CD14-positive monocyte (primary cell): Measurements from ENCODE around the gene RCBTB1. TPM values are rescaled to one million over a fixed set of nuclear protein-coding genes. Genes with fewer than 3 reads are reported as not detected.

ENCODE experiments used
- DNase-seq, 3 donors: peaks; one replicate each; pipeline ENCODE4 v3.0.0-alpha.2; 2011 to 2022
- H2AFZ ChIP-seq: 2 replicates; pipeline ENCODE4 v1.6.0; 2012; ENCODE audit warnings: mild to moderate bottlenecking, low read depth, low read length, inconsistent platforms; ENCODE audit not compliant: insufficient read depth, poor library complexity, severe bottlenecking
- H3K27ac ChIP-seq, 2 donors: 1 replicate in 1 of 2; 2 replicates in 1 of 2; pipeline ENCODE4 v1.5.1; 2012 to 2013; ENCODE audit warnings: low read length in 2 of 2, control low read depth in 1 of 2, inconsistent platforms in 1 of 2, low read depth in 1 of 2, mild to moderate bottlenecking in 1 of 2
- H3K27me3 ChIP-seq, 2 donors: one replicate each; pipeline versions ENCODE4 v1.6.0 to v1.6.1; 2011 to 2013; ENCODE audit warnings: low read length in 2 of 2; ENCODE audit not compliant: control insufficient read depth in 2 of 2, insufficient read depth in 2 of 2
- H3K36me3 ChIP-seq, 2 donors: replicated peaks in 1 of 2; 1 replicate in 1 of 2; 2 replicates in 1 of 2; pipeline versions ENCODE4 v1.5.1 to v1.6.1; 2012 to 2013; ENCODE audit warnings: low read length in 2 of 2, control low read depth in 1 of 2, inconsistent platforms in 1 of 2, mild to moderate bottlenecking in 1 of 2; ENCODE audit not compliant: insufficient read depth in 2 of 2, control insufficient read depth in 1 of 2
- H3K4me1 ChIP-seq, 2 donors: 1 replicate in 1 of 2; 2 replicates in 1 of 2; pipeline versions ENCODE4 v1.5.1 to v1.6.1; 2012 to 2013; ENCODE audit warnings: low read length in 2 of 2, control low read depth in 1 of 2, inconsistent platforms in 1 of 2, mild to moderate bottlenecking in 1 of 2, moderate library complexity in 1 of 2; ENCODE audit not compliant: insufficient read depth in 2 of 2, control insufficient read depth in 1 of 2
- H3K4me2 ChIP-seq: replicated peaks from 2 replicates; pipeline ENCODE3; 2012; ENCODE audit warnings: low read length, moderate library complexity, mild to moderate bottlenecking; ENCODE audit not compliant: poor library complexity, severe bottlenecking; ENCODE audit errors: extremely low read depth
- H3K4me3 ChIP-seq, 3 experiments: fragments of 200-600 bp in 1 of 3; sonication (generic) in 1 of 3; replicated peaks in 1 of 3; 1 replicate in 2 of 3; 2 replicates in 1 of 3; pipeline ENCODE4 v1.5.1; 2011 to 2013; ENCODE audit warnings: low read length in 3 of 3, mild to moderate bottlenecking in 3 of 3, control low read depth in 2 of 3, low read depth in 2 of 3, inconsistent platforms in 1 of 3, moderate library complexity in 1 of 3
- H3K79me2 ChIP-seq: 2 replicates; pipeline ENCODE4 v1.6.0; 2012; ENCODE audit warnings: mild to moderate bottlenecking, control low read depth, inconsistent platforms, low read length, moderate library complexity; ENCODE audit not compliant: insufficient read depth
- H3K9ac ChIP-seq: 2 replicates; pipeline ENCODE4 v1.6.0; 2017; ENCODE audit warnings: low read length, mild to moderate bottlenecking; ENCODE audit not compliant: insufficient read depth, poor library complexity, severe bottlenecking
- H3K9me3 ChIP-seq, 2 donors: replicated peaks in 1 of 2; 1 replicate in 1 of 2; 2 replicates in 1 of 2; pipeline versions ENCODE4 v1.5.1 to v1.6.1; 2012 to 2013; ENCODE audit warnings: low read length in 2 of 2, control low read depth in 1 of 2; ENCODE audit not compliant: control insufficient read depth in 1 of 2, insufficient read depth in 1 of 2
- H4K20me1 ChIP-seq: 2 replicates; pipeline ENCODE4 v1.6.0; 2012; ENCODE audit warnings: mild to moderate bottlenecking, low read length, control low read depth, moderate library complexity; ENCODE audit not compliant: insufficient read depth
- H3K27ac Mint-ChIP-seq, 7 donors: one replicate each; pipeline ENCODE4 v1.8.0; 2020; ENCODE audit warnings: mild to moderate bottlenecking in 7 of 7, mixed read lengths in 7 of 7, moderate library complexity in 6 of 7, inconsistent platforms in 2 of 7
- H3K27me3 Mint-ChIP-seq, 3 donors: one replicate each; pipeline ENCODE4 v1.8.0; 2021 to 2022; ENCODE audit warnings: low read depth in 3 of 3, mild to moderate bottlenecking in 3 of 3, mixed read lengths in 3 of 3, moderate library complexity in 3 of 3, inconsistent platforms in 1 of 3
- H3K36me3 Mint-ChIP-seq, 2 donors: one replicate each; pipeline ENCODE4 v1.8.0; 2020; ENCODE audit warnings: mixed read lengths in 2 of 2, inconsistent platforms in 1 of 2, mild to moderate bottlenecking in 1 of 2
- H3K4me1 Mint-ChIP-seq: one replicate; pipeline ENCODE4 v1.8.0; 2020; ENCODE audit warnings: mild to moderate bottlenecking, mixed read lengths
- H3K4me3 Mint-ChIP-seq, 2 donors: one replicate each; pipeline ENCODE4 v1.8.0; 2020; ENCODE audit warnings: mild to moderate bottlenecking in 2 of 2, mixed read lengths in 2 of 2, moderate library complexity in 1 of 2
- H3K9me3 Mint-ChIP-seq, 7 donors: one replicate each; pipeline ENCODE4 v1.8.0; 2020 to 2022; ENCODE audit warnings: mixed read lengths in 7 of 7, mild to moderate bottlenecking in 6 of 7, moderate library complexity in 6 of 7, inconsistent platforms in 2 of 7
- WGBS: methylation state at CpG from one replicate; pipeline ENCODE4 v1.1.5; 2013; ENCODE audit warnings: missing lambda C conversion rate; ENCODE audit not compliant: insufficient coverage; 5-methylcytosine and 5-hydroxymethylcytosine counted together
- intact Hi-C, 2 donors: fragments of 100-400 bp; cut with micrococcal nuclease; formaldehyde crosslinking; loops; one replicate each; pipeline versions ENCODE4 v1.15.0 to v1.15.1; 2023
- polyA plus RNA-seq, 3 donors: library from polyadenylated mRNA; depleted of rRNA in 1 of 3; unstranded in 2 of 3; stranded (reverse) in 1 of 3; fragments of 300-500 nt in 2 of 3; fragments of >200 nt in 1 of 3; fragmentation: Illumina TruSeq in 2 of 3; gene quantifications; 1 replicate in 2 of 3; 2 replicates in 1 of 3; pipeline ENCODE4 v1.2.3, GENCODE V29; 2012 to 2021
- TF ChIP-seq, protein P1 (sequence below): fragments of 200-600 bp; IDR thresholded peaks from one replicate; pipeline ENCODE4 v1.8.0; 2022; ENCODE audit warnings: antibody characterized with exemption, mild to moderate bottlenecking

RCBTB1 gene
- polyA plus RNA-seq, 3 donors, result 9.8 to 19.4 (median 13.2) TPM

DNA sequence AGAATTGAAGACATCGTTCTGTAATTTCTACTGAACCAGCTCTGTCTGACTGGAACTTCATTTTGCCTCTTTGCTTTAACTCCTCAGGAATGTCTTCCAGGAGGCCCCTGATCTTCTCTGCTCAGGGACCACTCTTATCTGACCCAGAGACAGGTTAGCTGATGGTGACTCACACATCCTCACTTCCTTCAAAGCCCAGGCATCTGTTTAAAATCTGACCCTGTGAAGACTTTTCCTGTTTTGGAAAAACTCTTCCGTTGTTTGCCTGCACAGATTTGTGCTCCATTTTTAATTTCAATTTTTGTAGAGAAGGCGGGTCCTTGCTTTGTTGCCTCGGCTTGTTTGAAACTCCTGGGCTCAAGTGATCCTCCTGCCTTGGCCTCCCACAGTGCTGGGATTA lies 44.6 kb upstream of the RCBTB1 start:
- peaks cover 68 to 91% of the 10 kb centered on the region in 2 donors for H3K4me1 ChIP-seq
- DNase-seq, result peak in 1 of 3 donors; percentile 29
- H3K27ac ChIP-seq, result peak overlapping the region; percentile 57 to 93
- 0% methylated on average over 1 of the region's 4 CpGs for WGBS
- H3K27ac Mint-ChIP-seq, result peak overlapping the region; percentile 87 to 97 (median 94)
- H3K36me3 ChIP-seq, result peaks cover 5 to 15% of the 10 kb centered on the region in 2 donors
- peak overlapping the region; percentile 68 to 97 (median 96) for H3K4me3 ChIP-seq
- H4K20me1 ChIP-seq, result peaks cover 36% of the 10 kb centered on the region
- H3K9me3 Mint-ChIP-seq, result no peaks in the 10 kb centered on the region
- intact Hi-C loops, result loop anchor here in 1 of 2 donors (2.0 kb wide), 1 partner anchor 13 kb away; no protein-coding TSS in a partner anchor
- peaks cover 72% of the 10 kb centered on the region for H3K79me2 ChIP-seq
- peaks cover 0 to 1% (median 0%) of the 10 kb centered on the region in 3 donors for H3K27me3 Mint-ChIP-seq
- H3K9ac ChIP-seq, result peak overlapping the region; percentile 12
- H3K9me3 ChIP-seq, result no peaks in the 10 kb centered on the region
- no peak overlapping the region for H2AFZ ChIP-seq
- peaks cover 78% of the 10 kb centered on the region for H3K4me1 Mint-ChIP-seq
- H3K4me2 ChIP-seq, result peak overlapping the region; percentile 93
- H3K27me3 ChIP-seq, result no peaks in the 10 kb centered on the region
- TF ChIP-seq, protein P1, sequence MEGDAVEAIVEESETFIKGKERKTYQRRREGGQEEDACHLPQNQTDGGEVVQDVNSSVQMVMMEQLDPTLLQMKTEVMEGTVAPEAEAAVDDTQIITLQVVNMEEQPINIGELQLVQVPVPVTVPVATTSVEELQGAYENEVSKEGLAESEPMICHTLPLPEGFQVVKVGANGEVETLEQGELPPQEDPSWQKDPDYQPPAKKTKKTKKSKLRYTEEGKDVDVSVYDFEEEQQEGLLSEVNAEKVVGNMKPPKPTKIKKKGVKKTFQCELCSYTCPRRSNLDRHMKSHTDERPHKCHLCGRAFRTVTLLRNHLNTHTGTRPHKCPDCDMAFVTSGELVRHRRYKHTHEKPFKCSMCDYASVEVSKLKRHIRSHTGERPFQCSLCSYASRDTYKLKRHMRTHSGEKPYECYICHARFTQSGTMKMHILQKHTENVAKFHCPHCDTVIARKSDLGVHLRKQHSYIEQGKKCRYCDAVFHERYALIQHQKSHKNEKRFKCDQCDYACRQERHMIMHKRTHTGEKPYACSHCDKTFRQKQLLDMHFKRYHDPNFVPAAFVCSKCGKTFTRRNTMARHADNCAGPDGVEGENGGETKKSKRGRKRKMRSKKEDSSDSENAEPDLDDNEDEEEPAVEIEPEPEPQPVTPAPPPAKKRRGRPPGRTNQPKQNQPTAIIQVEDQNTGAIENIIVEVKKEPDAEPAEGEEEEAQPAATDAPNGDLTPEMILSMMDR, result no peak
- peaks cover 24 to 30% of the 10 kb centered on the region in 2 donors for H3K36me3 Mint-ChIP-seq
- peak overlapping the region; percentile 92 to 97 for H3K4me3 Mint-ChIP-seq

DNA sequence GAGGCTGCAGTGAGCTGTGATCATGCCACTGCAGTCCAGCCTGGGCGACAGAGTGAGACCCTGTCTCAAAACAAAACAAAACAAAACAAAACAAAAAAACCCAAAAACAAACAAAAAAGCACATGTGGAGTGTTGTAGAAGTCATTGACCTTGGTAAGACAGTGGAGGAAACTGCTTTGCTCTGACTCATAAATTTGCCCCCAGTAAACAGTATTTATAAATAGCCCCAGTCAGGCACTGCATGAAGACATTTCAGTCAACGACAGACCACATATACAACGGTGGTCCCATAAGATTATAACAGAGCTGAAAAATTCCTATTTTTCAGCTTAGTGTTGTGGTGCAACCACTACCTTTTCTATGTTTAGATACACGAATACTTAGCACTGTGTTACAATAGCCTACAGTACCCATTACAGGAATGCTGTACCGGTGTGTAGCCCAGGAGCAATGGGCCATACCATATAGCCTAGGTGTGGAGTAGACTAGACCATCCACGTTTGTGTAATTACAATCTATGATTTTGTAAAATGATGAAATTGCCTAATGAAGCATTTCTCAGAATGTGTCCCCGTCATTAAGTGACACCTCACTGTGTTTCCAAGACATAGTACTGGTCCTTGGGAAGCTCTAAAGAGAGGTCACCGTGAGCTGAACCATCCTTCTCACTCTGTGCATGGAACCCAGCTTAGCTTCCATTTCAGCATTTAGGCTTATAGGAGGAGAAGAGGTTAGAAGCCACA lies 44.0 kb upstream of the RCBTB1 start:
- no peaks in the 10 kb centered on the region for H3K27me3 ChIP-seq
- Mint-ChIP-seq H3K27me3 (peaks cover 0 to 1% (median 1%) of the 10 kb centered on the region in 3 donors), H3K9me3 (no peaks in the 10 kb centered on the region), H3K27ac (peak overlapping the region; percentile 92 to 97 (median 94)), H3K4me3 (peak overlapping the region; percentile 92 to 97), H3K4me1 (peaks cover 72% of the 10 kb centered on the region), H3K36me3 (peaks cover 24 to 27% of the 10 kb centered on the region in 2 donors)
- peak overlapping the region; percentile 93 for H3K4me2 ChIP-seq
- peak in 2 of 3 donors; percentile 23 to 40 for DNase-seq
- WGBS, result no CpG with 5 or more reads among the region's 8 CpGs
- H3K4me3 ChIP-seq, result peak overlapping the region; percentile 68 to 97 (median 96)
- intact Hi-C loops, result loop anchor here in 1 of 2 donors (2.0 kb wide), 1 partner anchor 13 kb away; no protein-coding TSS in a partner anchor
- H3K9ac ChIP-seq, result peak overlapping the region; percentile 66
- peaks cover 66% of the 10 kb centered on the region for H3K79me2 ChIP-seq
- H3K9me3 ChIP-seq, result no peaks in the 10 kb centered on the region
- peaks cover 62 to 86% of the 10 kb centered on the region in 2 donors for H3K4me1 ChIP-seq
- H4K20me1 ChIP-seq, result peaks cover 36% of the 10 kb centered on the region
- peak overlapping the region; percentile 76 for H2AFZ ChIP-seq
- TF ChIP-seq, protein P1, result no peak
- H3K36me3 ChIP-seq, result peaks cover 5 to 15% of the 10 kb centered on the region in 2 donors
- peak overlapping the region; percentile 58 to 93 for H3K27ac ChIP-seq
